CD4-positive, alpha-beta T cell (primary cell): ENCODE measurements around the gene KRT39. TPM values are rescaled to one million over a fixed set of nuclear protein-coding genes. Genes with fewer than 3 reads are reported as not detected.

Experiments
- ATAC-seq: fragments of 200-7000 bp; cut with Tn5 transposase; one replicate; pipeline ENCODE4 v1.10.0; 2022; ENCODE audit warnings: mild to moderate bottlenecking; ENCODE audit not compliant: poor library complexity
- CTCF ChIA-PET: fragments of 350-600 bp; sonication (Branson Sonifier 250); formaldehyde crosslinking; loops from one replicate; lab custom pipeline; 2021; ENCODE audit warnings: antibody characterized with exemption, inconsistent platforms; lab: Charles Lee
- POLR2A ChIA-PET: fragments of 350-600 bp; sonication (Branson Sonifier 250); formaldehyde crosslinking; loops from one replicate; lab custom pipeline; 2021; ENCODE audit warnings: antibody characterized with exemption, inconsistent platforms; lab: Charles Lee
- DNase-seq, 14 experiments: peaks; one replicate each; pipeline ENCODE4 v3.0.0-alpha.2; 2013 to 2020; ENCODE audit warnings: mixed read lengths in 2 of 14
- H3K27ac ChIP-seq, 2 donors: one replicate each; pipeline versions ENCODE4 v1.5.1 to v1.7.0; 2013; ENCODE audit warnings: low read length in 2 of 2, low read depth in 1 of 2, mild to moderate bottlenecking in 1 of 2
- H3K27me3 ChIP-seq, 2 experiments: 1 replicate in 1 of 2; 2 replicates in 1 of 2; pipeline versions ENCODE4 v1.6.1 to v1.7.0; 2013; ENCODE audit warnings: low read length in 2 of 2, control low read depth in 1 of 2, mild to moderate bottlenecking in 1 of 2, moderate library complexity in 1 of 2; ENCODE audit not compliant: insufficient read depth in 2 of 2, control insufficient read depth in 1 of 2
- H3K36me3 ChIP-seq: one replicate; pipeline ENCODE4 v1.6.1; 2013; ENCODE audit warnings: low read length, control low read depth; ENCODE audit not compliant: insufficient read depth
- H3K4me1 ChIP-seq: one replicate; pipeline ENCODE4 v1.6.1; 2013; ENCODE audit warnings: low read length, control low read depth; ENCODE audit not compliant: insufficient read depth
- H3K4me3 ChIP-seq: one replicate; pipeline ENCODE4 v1.5.1; 2013; ENCODE audit warnings: mild to moderate bottlenecking, low read length, moderate library complexity
- H3K9me3 ChIP-seq, 2 experiments: 1 replicate in 1 of 2; 2 replicates in 1 of 2; pipeline versions ENCODE4 v1.6.1 to v1.7.0; 2013; ENCODE audit warnings: low read length in 2 of 2, mild to moderate bottlenecking in 2 of 2, control low read depth in 1 of 2, moderate library complexity in 1 of 2; ENCODE audit not compliant: control insufficient read depth in 1 of 2, insufficient read depth in 1 of 2
- H3K27ac Mint-ChIP-seq: one replicate; pipeline ENCODE4 v1.8.0; 2020; ENCODE audit warnings: mixed read lengths
- H3K27me3 Mint-ChIP-seq: one replicate; pipeline ENCODE4 v1.8.0; 2021; ENCODE audit warnings: mixed read lengths
- H3K36me3 Mint-ChIP-seq: one replicate; pipeline ENCODE4 v1.8.0; 2021; ENCODE audit warnings: low read depth, mixed read lengths
- H3K4me1 Mint-ChIP-seq: one replicate; pipeline ENCODE4 v1.8.0; 2021; ENCODE audit warnings: low read depth, mixed read lengths
- H3K4me3 Mint-ChIP-seq: one replicate; pipeline ENCODE4 v1.8.0; 2020; ENCODE audit warnings: mild to moderate bottlenecking, mixed read lengths
- H3K9me3 Mint-ChIP-seq: one replicate; pipeline ENCODE4 v1.8.0; 2020; ENCODE audit warnings: mixed read lengths
- CTCF ChIP-seq: fragments of 200-600 bp; IDR thresholded peaks from one replicate; pipeline ENCODE4 v1.8.0; 2022; ENCODE audit warnings: antibody characterized with exemption, mild to moderate bottlenecking
- intact Hi-C, 2 experiments: fragments of 100-400 bp; cut with DNase I in 1 of 2; cut with micrococcal nuclease in 1 of 2; formaldehyde crosslinking; loops; one replicate each; pipeline versions ENCODE4 v1.15.1 to v1.9.0; 2023 to 2025; cut with DNase I, micrococcal nuclease
- total RNA-seq, 174 experiments: library from RNA in 2 of 174; stranded (reverse) in 2 of 174; gene quantifications; one replicate each; pipeline ENCODE4 v1.2.3 and lab custom pipeline; 2021 to 2026

The KRT39 gene
- total RNA-seq, 2 experiments from 2014 or later: not detected

- DNase-seq (no peak), ATAC-seq (no peak)
- no peaks in the 10 kb centered on the region for H3K9me3 ChIP-seq
- ChIA-PET CTCF (no interaction called here), POLR2A (no interaction called here)
- intact Hi-C loops: no loop called here
- H3K27ac ChIP-seq: no peak overlapping the region
- H3K27me3 Mint-ChIP-seq: no peaks in the 10 kb centered on the region
- no peaks in the 10 kb centered on the region for H3K36me3 ChIP-seq
- no peaks in the 10 kb centered on the region for H3K4me1 Mint-ChIP-seq
- no peaks in the 10 kb centered on the region for H3K36me3 Mint-ChIP-seq
- no peaks in the 10 kb centered on the region for H3K9me3 Mint-ChIP-seq
- no peak overlapping the region for H3K27ac Mint-ChIP-seq
- no peak for TF ChIP-seq CTCF
- H3K4me3 ChIP-seq: no peak overlapping the region
- H3K4me3 Mint-ChIP-seq: no peak overlapping the region
- H3K27me3 ChIP-seq: no peaks in the 10 kb centered on the region
- H3K4me1 ChIP-seq: no peaks in the 10 kb centered on the region
These were observed 43.2 kb upstream of the KRT39 start for GRCh38 chr17:41009936-41010335.

GRCh38 chr17:41009301-41009760 lies 42.6 kb upstream of the KRT39 start:
- no peak overlapping the region for H3K27ac Mint-ChIP-seq
- DNase-seq (no peak), ATAC-seq (no peak)
- intact Hi-C loops: no loop called here
- POLR2A ChIA-PET: no interaction called here
- no peaks in the 10 kb centered on the region for H3K4me1 ChIP-seq
- TF ChIP-seq CTCF: no peak
- H3K27me3 ChIP-seq: no peaks in the 10 kb centered on the region
- H3K27ac ChIP-seq: no peak overlapping the region
- peaks cover 5% of the 10 kb centered on the region for H3K27me3 Mint-ChIP-seq
- no peaks in the 10 kb centered on the region for H3K4me1 Mint-ChIP-seq
- CTCF ChIA-PET: no interaction called here
- no peaks in the 10 kb centered on the region for H3K36me3 Mint-ChIP-seq
- no peaks in the 10 kb centered on the region for H3K9me3 Mint-ChIP-seq
- H3K4me3 Mint-ChIP-seq: no peak overlapping the region
- H3K4me3 ChIP-seq: no peak overlapping the region
- no peaks in the 10 kb centered on the region for H3K9me3 ChIP-seq
- no peaks in the 10 kb centered on the region for H3K36me3 ChIP-seq

- CTCF ChIA-PET: no interaction called here
- POLR2A ChIA-PET: no interaction called here
- H3K4me3 ChIP-seq: no peak within 1 kb of the TSS
- H3K4me1 ChIP-seq: no peaks in the 10 kb centered on the region
- H3K9me3 ChIP-seq: no peaks in the 10 kb centered on the region
- DNase-seq (no peak), ATAC-seq (no peak)
- no peaks in the 10 kb centered on the region for H3K4me1 Mint-ChIP-seq
- no peaks in the 10 kb centered on the region for H3K27me3 ChIP-seq
- H3K9me3 Mint-ChIP-seq: no peaks in the 10 kb centered on the region
- peaks cover 11% of the 10 kb centered on the region for H3K27me3 Mint-ChIP-seq
- intact Hi-C loops: no loop called here
- no peaks in the 10 kb centered on the region for H3K36me3 Mint-ChIP-seq
- H3K36me3 ChIP-seq: no peaks in the 10 kb centered on the region
- no peak within 1 kb of the TSS for H3K27ac ChIP-seq
- H3K4me3 Mint-ChIP-seq: no peak within 1 kb of the TSS
- TF ChIP-seq CTCF: no peak
- H3K27ac Mint-ChIP-seq: no peak within 1 kb of the TSS
These were observed 42.1 kb upstream of the KRT39 start, which contains the start of gene KRTAP3-1 for GRCh38 chr17:41008811-41009210. Gene KRTAP3-1, minus strand, starts transcription at chr17:41009128. Its CDS starts 54 bp downstream, at chr17:41009074.
